Thyroid gland (tissue), 4 donors: ENCODE measurements around the gene GPR153.

Experiments used
- POLR2A ChIP-seq, 2 donors: fragments of 450-650 bp; IDR thresholded peaks; one replicate each; pipeline ENCODE4 v1.6.1; 2017; ENCODE audit warnings: antibody characterized with exemption in 2 of 2, mild to moderate bottlenecking in 2 of 2, moderate library complexity in 1 of 2
- TF ChIP-seq, protein P1 (sequence below), 6 experiments: fragments of 200-600 bp in 3 of 6; fragments of 450-650 bp in 3 of 6; sonication (generic) in 3 of 6; IDR thresholded peaks; one replicate each; pipeline ENCODE4 v1.5.1; 2016 to 2019; ENCODE audit warnings: antibody characterized with exemption in 6 of 6, mild to moderate bottlenecking in 2 of 6, inconsistent platforms in 1 of 6, moderate library complexity in 1 of 6

GRCh38 chr1:6248161-6248776 is 12.6 kb downstream of the GPR153 start:
- TF ChIP-seq, protein P1, sequence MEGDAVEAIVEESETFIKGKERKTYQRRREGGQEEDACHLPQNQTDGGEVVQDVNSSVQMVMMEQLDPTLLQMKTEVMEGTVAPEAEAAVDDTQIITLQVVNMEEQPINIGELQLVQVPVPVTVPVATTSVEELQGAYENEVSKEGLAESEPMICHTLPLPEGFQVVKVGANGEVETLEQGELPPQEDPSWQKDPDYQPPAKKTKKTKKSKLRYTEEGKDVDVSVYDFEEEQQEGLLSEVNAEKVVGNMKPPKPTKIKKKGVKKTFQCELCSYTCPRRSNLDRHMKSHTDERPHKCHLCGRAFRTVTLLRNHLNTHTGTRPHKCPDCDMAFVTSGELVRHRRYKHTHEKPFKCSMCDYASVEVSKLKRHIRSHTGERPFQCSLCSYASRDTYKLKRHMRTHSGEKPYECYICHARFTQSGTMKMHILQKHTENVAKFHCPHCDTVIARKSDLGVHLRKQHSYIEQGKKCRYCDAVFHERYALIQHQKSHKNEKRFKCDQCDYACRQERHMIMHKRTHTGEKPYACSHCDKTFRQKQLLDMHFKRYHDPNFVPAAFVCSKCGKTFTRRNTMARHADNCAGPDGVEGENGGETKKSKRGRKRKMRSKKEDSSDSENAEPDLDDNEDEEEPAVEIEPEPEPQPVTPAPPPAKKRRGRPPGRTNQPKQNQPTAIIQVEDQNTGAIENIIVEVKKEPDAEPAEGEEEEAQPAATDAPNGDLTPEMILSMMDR (IDR thresholded peaks at IDR 0.05): no peak
- TF ChIP-seq POLR2A (IDR thresholded peaks at IDR 0.05): no peak
